HEK293 (cell line): Measurements from ENCODE around the gene TRAPPC2.

Experiments used
- GLI2 ChIP-seq: fragments of 450-650 bp; formaldehyde crosslinking; IDR thresholded peaks from 2 replicates; pipeline ENCODE4; 2017; ENCODE audit warnings: missing biosample characterization, missing genetic modification characterization, low read depth, borderline replicate concordance
- INSM2 ChIP-seq: fragments of 450-650 bp; formaldehyde crosslinking; IDR thresholded peaks from 2 replicates; pipeline ENCODE4 v1.5.1; 2016; ENCODE audit warnings: missing biosample characterization, missing genetic modification characterization
- KLF7 ChIP-seq: fragments of 450-650 bp; formaldehyde crosslinking; IDR thresholded peaks from 2 replicates; pipeline ENCODE4 v1.5.1; 2016; ENCODE audit warnings: missing biosample characterization, missing genetic modification characterization, borderline replicate concordance
- KLF8 ChIP-seq: fragments of 450-650 bp; formaldehyde crosslinking; IDR thresholded peaks from 2 replicates; pipeline ENCODE4 v1.5.1; 2016; ENCODE audit warnings: missing biosample characterization, missing genetic modification characterization
- MEIS1 ChIP-seq: sonication (generic); formaldehyde crosslinking; IDR thresholded peaks from 2 replicates; pipeline ENCODE4 v1.8.1; 2022; ENCODE audit warnings: missing genetic modification reagents, mild to moderate bottlenecking, borderline replicate concordance
- PATZ1 ChIP-seq: fragments of 450-650 bp; formaldehyde crosslinking; IDR thresholded peaks from 2 replicates; pipeline ENCODE4 v1.5.1; 2016; ENCODE audit warnings: missing biosample characterization, missing genetic modification characterization
- REST ChIP-seq: fragments of 450-650 bp; formaldehyde crosslinking; IDR thresholded peaks from 2 replicates; pipeline ENCODE4 v1.5.1; 2016; ENCODE audit warnings: missing biosample characterization, missing genetic modification characterization
- YY1 ChIP-seq: fragments of 450-650 bp; formaldehyde crosslinking; IDR thresholded peaks from 2 replicates; pipeline ENCODE4 v1.5.1; 2018; ENCODE audit warnings: missing biosample characterization, missing genetic modification characterization
- ZBTB1 ChIP-seq: fragments of 450-650 bp; formaldehyde crosslinking; IDR thresholded peaks from 2 replicates; pipeline ENCODE4 v1.5.1; 2016; ENCODE audit warnings: missing biosample characterization, missing genetic modification characterization
- ZBTB17 ChIP-seq: fragments of 450-650 bp; formaldehyde crosslinking; IDR thresholded peaks from 2 replicates; pipeline ENCODE4 v1.5.1; 2016; ENCODE audit warnings: missing biosample characterization, missing genetic modification characterization
- ZBTB26 ChIP-seq: fragments of 450-650 bp; formaldehyde crosslinking; optimal IDR thresholded peaks from 2 replicates; pipeline ENCODE3; 2016; ENCODE audit warnings: missing biosample characterization, mild to moderate bottlenecking, missing genetic modification characterization
- ZBTB7A ChIP-seq: fragments of 450-650 bp; formaldehyde crosslinking; IDR thresholded peaks from 2 replicates; pipeline ENCODE4 v1.5.1; 2016; ENCODE audit warnings: low read depth, missing biosample characterization, missing genetic modification characterization
- ZNF18 ChIP-seq: fragments of 450-650 bp; formaldehyde crosslinking; IDR thresholded peaks from 2 replicates; pipeline ENCODE4 v1.5.1; 2016; ENCODE audit warnings: missing biosample characterization, missing genetic modification characterization
- ZNF404 ChIP-seq: fragments of 450-650 bp; formaldehyde crosslinking; IDR thresholded peaks from 2 replicates; pipeline ENCODE4 v1.5.1; 2017; ENCODE audit warnings: missing biosample characterization, missing genetic modification characterization
- ZNF580 ChIP-seq: fragments of 450-650 bp; formaldehyde crosslinking; IDR thresholded peaks from 2 replicates; pipeline ENCODE4 v1.5.1; 2016; ENCODE audit warnings: missing biosample characterization, missing genetic modification characterization
- ZNF629 ChIP-seq: fragments of 450-650 bp; formaldehyde crosslinking; IDR thresholded peaks from 2 replicates; pipeline ENCODE4 v1.5.1; 2017; ENCODE audit warnings: missing biosample characterization, missing genetic modification characterization
- ZNF654 ChIP-seq: fragments of 450-650 bp; formaldehyde crosslinking; IDR thresholded peaks from 2 replicates; pipeline ENCODE4 v1.5.1; 2016; ENCODE audit warnings: low read depth, missing biosample characterization, missing genetic modification characterization
- ZNF792 ChIP-seq: fragments of 450-650 bp; formaldehyde crosslinking; IDR thresholded peaks from 2 replicates; pipeline ENCODE4 v1.5.1; 2016; ENCODE audit warnings: missing biosample characterization, missing genetic modification characterization
- ZSCAN5A ChIP-seq: fragments of 450-650 bp; formaldehyde crosslinking; IDR thresholded peaks from 2 replicates; pipeline ENCODE4 v1.5.1; 2016; ENCODE audit warnings: missing biosample characterization, missing genetic modification characterization
- TF ChIP-seq, protein P1 (sequence below): fragments of 450-650 bp; formaldehyde crosslinking; IDR thresholded peaks from 2 replicates; pipeline ENCODE4 v1.5.1; 2016; ENCODE audit warnings: missing biosample characterization, missing genetic modification characterization, low read depth

The TRAPPC2 gene

DNA sequence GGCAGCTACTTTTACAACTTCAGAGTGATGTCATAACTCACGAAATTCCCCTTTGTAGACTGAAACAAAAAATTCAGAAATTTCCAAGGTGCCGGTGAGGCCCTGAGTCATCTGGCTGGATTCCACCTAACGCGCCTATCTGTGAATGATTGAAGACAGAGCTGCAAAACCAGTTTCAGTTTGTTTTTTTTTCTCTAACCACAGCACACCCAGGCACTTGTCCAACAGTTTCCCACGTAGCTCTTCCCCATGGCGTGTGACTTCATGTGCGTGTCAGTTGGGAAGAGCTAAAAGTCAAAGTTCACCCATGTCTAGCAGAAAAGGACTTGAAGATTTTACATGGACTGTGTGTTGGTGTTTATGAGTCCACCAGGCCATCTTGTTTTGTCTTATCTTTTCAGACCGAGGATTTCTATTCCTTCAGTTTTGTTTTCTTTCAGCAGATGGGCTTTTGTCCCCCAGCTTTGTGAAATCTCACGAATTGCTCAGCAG is 65.1 kb downstream of the TRAPPC2 start (continued):
- peak; percentile 78 for TF ChIP-seq PATZ1
- TF ChIP-seq YY1 (tag by site-specific recombination), result no peak
- no peak; the same call in 1 of the 2 replicates for TF ChIP-seq MEIS1 (CRISPR knock-in tag)
- peak; percentile 72 for TF ChIP-seq INSM2 (tag by site-specific recombination)
- peak; percentile 84 for TF ChIP-seq KLF8 (tag by site-specific recombination)
- peak; percentile 90 for TF ChIP-seq ZNF18 (tag by site-specific recombination)
- TF ChIP-seq, protein P1, sequence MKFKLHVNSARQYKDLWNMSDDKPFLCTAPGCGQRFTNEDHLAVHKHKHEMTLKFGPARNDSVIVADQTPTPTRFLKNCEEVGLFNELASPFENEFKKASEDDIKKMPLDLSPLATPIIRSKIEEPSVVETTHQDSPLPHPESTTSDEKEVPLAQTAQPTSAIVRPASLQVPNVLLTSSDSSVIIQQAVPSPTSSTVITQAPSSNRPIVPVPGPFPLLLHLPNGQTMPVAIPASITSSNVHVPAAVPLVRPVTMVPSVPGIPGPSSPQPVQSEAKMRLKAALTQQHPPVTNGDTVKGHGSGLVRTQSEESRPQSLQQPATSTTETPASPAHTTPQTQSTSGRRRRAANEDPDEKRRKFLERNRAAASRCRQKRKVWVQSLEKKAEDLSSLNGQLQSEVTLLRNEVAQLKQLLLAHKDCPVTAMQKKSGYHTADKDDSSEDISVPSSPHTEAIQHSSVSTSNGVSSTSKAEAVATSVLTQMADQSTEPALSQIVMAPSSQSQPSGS, result peak; percentile 91
- no peak for TF ChIP-seq ZNF792 (tag by site-specific recombination)
- peak; percentile 96 for TF ChIP-seq ZNF629
- no peak for TF ChIP-seq REST (tag by site-specific recombination)
- TF ChIP-seq GLI2 (tag by site-specific recombination), result peak; percentile 41; the same call in 1 of the 2 replicates
- peak; percentile 75; the same call in 1 of the 2 replicates for TF ChIP-seq ZBTB1 (tag by site-specific recombination)
- TF ChIP-seq KLF7 (tag by site-specific recombination), result peak; percentile 49; the same call in 1 of the 2 replicates
- TF ChIP-seq ZSCAN5A, result no peak
- TF ChIP-seq ZNF580 (tag by site-specific recombination), result peak; percentile 67; the same call in 1 of the 2 replicates
- TF ChIP-seq ZBTB7A (tag by site-specific recombination), result no peak
- TF ChIP-seq ZBTB17 (tag by site-specific recombination), result no peak
- no peak for TF ChIP-seq ZNF404 (tag by site-specific recombination)
- no peak for TF ChIP-seq ZBTB26
- no peak for TF ChIP-seq ZNF654 (tag by site-specific recombination)
